ENCODE results near the gene MRPL27. TPM values are rescaled to one million over a fixed set of nuclear protein-coding genes. Genes with fewer than 3 reads are reported as not detected.

MRPL27 gene
- total RNA-seq, 2 experiments from 2014 or later = 54.6 to 55.8 TPM

GRCh38 chr17:50382931-50383330, 9.9 kb upstream of the MRPL27 start:
- Mint-ChIP-seq H3K4me3 (no peak overlapping the region), H3K9me3 (no peaks in the 10 kb centered on the region), H3K36me3 (ENCODE audit: low read depth) (peaks cover 63% of the 10 kb centered on the region), H3K27ac (no peak overlapping the region), H3K27me3 (no peaks in the 10 kb centered on the region), H3K4me1 (ENCODE audit: low read depth) (no peaks in the 10 kb centered on the region)
- no peak for ATAC-seq
- TF ChIP-seq CTCF (IDR thresholded peaks at IDR 0.05) = no peak
- ChIA-PET CTCF (interaction anchor here (3.5 kb wide), 1 partner anchor 14 kb away, joined by 22 read pairs; the partner anchor contains the start of gene LRRC59), POLR2A (interaction anchor here (1.8 to 4.7 kb wide), 3 partner anchors 9 to 96 kb away, joined by 4 to 34 read pairs (median 22); partner anchors contain the start of genes EME1, LRRC59, MRPL27 and RSAD1)
- intact Hi-C loops (cut with micrococcal nuclease) = no loop called here
- DNase-seq = no peak

- Mint-ChIP-seq H3K4me1 (ENCODE audit: low read depth) (no peaks in the 10 kb centered on the region), H3K27me3 (no peaks in the 10 kb centered on the region), H3K4me3 (no peak overlapping the region), H3K27ac (no peak overlapping the region), H3K36me3 (ENCODE audit: low read depth) (peaks cover 55% of the 10 kb centered on the region), H3K9me3 (no peaks in the 10 kb centered on the region)
- intact Hi-C loops (cut with micrococcal nuclease) = no loop called here
- CTCF ChIA-PET = interaction anchor here (1.1 to 3.5 kb wide), 3 partner anchors 9 to 20 kb away, joined by 4 to 22 read pairs (median 13); partner anchors contain the start of gene LRRC59
- no peak for ATAC-seq
- POLR2A ChIA-PET = interaction anchor here (0.5 to 4.7 kb wide), 9 partner anchors 8 to 97 kb away, joined by 3 to 34 read pairs (median 4); partner anchors contain the start of genes EME1, LRRC59, MRPL27 and RSAD1
- no peak for TF ChIP-seq CTCF (IDR thresholded peaks at IDR 0.05)
- DNase-seq = no peak
These were observed 8.9 kb upstream of the MRPL27 start for GRCh38 chr17:50381920-50382319.

- Mint-ChIP-seq H3K27me3 (no peaks in the 10 kb centered on the region), H3K27ac (no peak overlapping the region), H3K4me3 (no peak overlapping the region), H3K9me3 (no peaks in the 10 kb centered on the region), H3K4me1 (ENCODE audit: low read depth) (no peaks in the 10 kb centered on the region), H3K36me3 (ENCODE audit: low read depth) (peaks cover 54% of the 10 kb centered on the region)
- no peak for DNase-seq
- CTCF ChIA-PET = interaction anchor here (0.8 to 3.5 kb wide), 4 partner anchors 10 to 27 kb away, joined by 3 to 22 read pairs (median 8); partner anchors contain the start of gene LRRC59
- ATAC-seq = no peak
- POLR2A ChIA-PET = interaction anchor here (0.6 to 4.7 kb wide), 9 partner anchors 8 to 120 kb away, joined by 3 to 34 read pairs (median 3); partner anchors contain the start of genes EME1, LRRC59, MRPL27 and RSAD1
- intact Hi-C loops (cut with micrococcal nuclease) = no loop called here
- TF ChIP-seq CTCF (IDR thresholded peaks at IDR 0.05) = no peak
These were observed 8.4 kb upstream of the MRPL27 start for GRCh38 chr17:50381260-50381815.

GRCh38 chr17:50380369-50381259, 7.6 kb upstream of the MRPL27 start:
- Mint-ChIP-seq H3K4me1 (ENCODE audit: low read depth) (no peaks in the 10 kb centered on the region), H3K9me3 (no peaks in the 10 kb centered on the region), H3K4me3 (no peak overlapping the region), H3K27ac (no peak overlapping the region), H3K27me3 (no peaks in the 10 kb centered on the region), H3K36me3 (ENCODE audit: low read depth) (peaks cover 57% of the 10 kb centered on the region)
- TF ChIP-seq CTCF (IDR thresholded peaks at IDR 0.05) = no peak
- intact Hi-C loops (cut with micrococcal nuclease) = no loop called here
- no peak for ATAC-seq
- POLR2A ChIA-PET = interaction anchor here (0.6 to 2.1 kb wide), 8 partner anchors 10 to 120 kb away, joined by 3 to 9 read pairs (median 5); partner anchors contain the start of gene LRRC59
- DNase-seq = no peak
- CTCF ChIA-PET = interaction anchor here (0.8 to 3.5 kb wide), 5 partner anchors 10 to 26 kb away, joined by 3 to 22 read pairs (median 9); partner anchors contain the start of gene LRRC59
